Measurements from ENCODE around the gene NABP1. TPM values are rescaled to one million over a fixed set of nuclear protein-coding genes. Genes with fewer than 3 reads are reported as not detected.

Gene NABP1
- total RNA-seq, 1 experiment from 2014 or later: 96.3 TPM

DNA sequence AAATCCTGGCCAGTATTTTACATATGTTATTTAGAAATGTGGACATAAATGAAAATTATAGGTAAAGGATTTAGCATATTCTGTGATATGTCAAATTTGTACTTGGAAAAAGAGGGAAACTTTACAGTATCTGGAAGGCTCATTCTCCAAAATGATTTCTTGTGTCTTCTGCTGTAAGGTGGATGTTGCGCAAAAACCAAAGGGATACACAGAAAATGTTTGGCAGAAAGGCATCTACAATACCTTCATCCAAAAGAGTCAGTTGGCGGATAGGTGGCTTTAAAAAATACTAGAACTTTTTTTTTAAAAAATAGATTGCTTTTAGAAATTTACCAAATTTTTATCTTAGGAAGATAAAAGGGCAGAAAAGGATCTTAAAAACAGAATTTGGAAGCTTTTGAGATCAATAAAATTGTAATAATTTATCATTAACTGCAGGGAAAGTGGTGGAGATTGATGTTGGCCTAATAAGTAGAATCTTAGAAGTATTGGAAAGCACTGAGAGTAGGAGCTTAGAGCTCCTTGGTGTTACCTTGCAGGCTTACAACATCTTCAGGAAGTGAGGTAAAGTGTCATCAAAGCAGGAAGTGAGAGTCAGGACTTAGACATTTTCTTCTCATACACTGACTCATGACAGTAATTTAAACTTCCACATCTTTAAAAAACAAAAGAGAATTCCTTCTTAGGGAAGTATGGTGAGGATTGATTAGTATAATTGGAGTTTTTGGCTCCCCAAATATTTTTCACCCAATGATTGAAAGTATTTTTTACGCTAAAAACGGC is 2.1 kb downstream of the NABP1 start:
- intact Hi-C loops (cut with micrococcal nuclease): loop anchor here (1.0 kb wide), 1 partner anchor 9 kb away; no protein-coding TSS in a partner anchor
- peaks cover 37% of the 10 kb centered on the region for H3K36me3 Mint-ChIP-seq (ENCODE audit: insufficient read depth, unreplicated experiment)
- TF ChIP-seq, protein P1, sequence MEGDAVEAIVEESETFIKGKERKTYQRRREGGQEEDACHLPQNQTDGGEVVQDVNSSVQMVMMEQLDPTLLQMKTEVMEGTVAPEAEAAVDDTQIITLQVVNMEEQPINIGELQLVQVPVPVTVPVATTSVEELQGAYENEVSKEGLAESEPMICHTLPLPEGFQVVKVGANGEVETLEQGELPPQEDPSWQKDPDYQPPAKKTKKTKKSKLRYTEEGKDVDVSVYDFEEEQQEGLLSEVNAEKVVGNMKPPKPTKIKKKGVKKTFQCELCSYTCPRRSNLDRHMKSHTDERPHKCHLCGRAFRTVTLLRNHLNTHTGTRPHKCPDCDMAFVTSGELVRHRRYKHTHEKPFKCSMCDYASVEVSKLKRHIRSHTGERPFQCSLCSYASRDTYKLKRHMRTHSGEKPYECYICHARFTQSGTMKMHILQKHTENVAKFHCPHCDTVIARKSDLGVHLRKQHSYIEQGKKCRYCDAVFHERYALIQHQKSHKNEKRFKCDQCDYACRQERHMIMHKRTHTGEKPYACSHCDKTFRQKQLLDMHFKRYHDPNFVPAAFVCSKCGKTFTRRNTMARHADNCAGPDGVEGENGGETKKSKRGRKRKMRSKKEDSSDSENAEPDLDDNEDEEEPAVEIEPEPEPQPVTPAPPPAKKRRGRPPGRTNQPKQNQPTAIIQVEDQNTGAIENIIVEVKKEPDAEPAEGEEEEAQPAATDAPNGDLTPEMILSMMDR (IDR thresholded peaks at IDR 0.05; ENCODE audit: unreplicated experiment): no peak
- CTCF ChIA-PET: interaction anchor here (0.6 to 3.2 kb wide), 5 partner anchors 10 to 141 kb away, joined by 3 to 14 read pairs (median 4); no protein-coding TSS in a partner anchor
- H3K4me1 Mint-ChIP-seq (ENCODE audit: insufficient read depth, unreplicated experiment): peaks cover 22% of the 10 kb centered on the region
- no peaks in the 10 kb centered on the region for H3K9me3 Mint-ChIP-seq (ENCODE audit: unreplicated experiment)
- peak overlapping the region; percentile 84 for H3K4me3 Mint-ChIP-seq (ENCODE audit: unreplicated experiment)
- peak; percentile 87 for DNase-seq (ENCODE audit: unreplicated experiment)
- H3K27ac Mint-ChIP-seq (ENCODE audit: low read depth, unreplicated experiment): peak overlapping the region; percentile 92
- TSS peak; percentile 75 for BruUV-seq (replicated peaks)
- no peaks in the 10 kb centered on the region for H3K27me3 Mint-ChIP-seq (ENCODE audit: insufficient read depth, unreplicated experiment)
- POLR2A ChIA-PET: interaction anchor here (0.5 to 6.5 kb wide), 28 partner anchors 9 to 215 kb away, joined by 3 to 55 read pairs (median 6); partner anchors contain the start of gene CAVIN2

DNA sequence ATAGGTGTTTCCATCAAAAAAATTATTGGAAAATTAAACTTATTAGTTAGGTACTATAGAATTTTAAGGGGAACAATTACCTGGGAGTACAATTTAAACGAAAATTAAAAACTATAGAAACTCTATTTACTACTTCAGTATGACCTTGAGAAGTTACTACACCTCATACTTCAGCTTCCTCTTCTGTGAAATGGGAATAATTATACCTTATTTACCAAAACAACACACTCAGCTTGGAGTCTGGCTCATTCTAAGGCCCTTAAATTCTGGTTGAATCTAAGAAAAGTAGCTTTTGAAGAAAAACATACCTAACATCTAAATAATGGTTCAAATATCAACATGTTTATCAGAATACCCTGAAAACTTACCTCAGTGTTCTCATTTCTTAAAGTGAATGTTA is 2.7 kb downstream of the NABP1 start:
- H3K27ac Mint-ChIP-seq (ENCODE audit: low read depth, unreplicated experiment): peak overlapping the region; percentile 92
- TF ChIP-seq, protein P1 (IDR thresholded peaks at IDR 0.05; ENCODE audit: unreplicated experiment): no peak
- DNase-seq (ENCODE audit: unreplicated experiment): no peak
- peak overlapping the region; percentile 84 for H3K4me3 Mint-ChIP-seq (ENCODE audit: unreplicated experiment)
- H3K9me3 Mint-ChIP-seq (ENCODE audit: unreplicated experiment): no peaks in the 10 kb centered on the region
- intact Hi-C loops (cut with micrococcal nuclease): loop anchor here (1.0 kb wide), 1 partner anchor 9 kb away; no protein-coding TSS in a partner anchor
- POLR2A ChIA-PET: interaction anchor here (0.9 to 6.5 kb wide), 21 partner anchors 8 to 214 kb away, joined by 3 to 55 read pairs (median 7); partner anchors contain the start of gene CAVIN2
- peaks cover 19% of the 10 kb centered on the region for H3K4me1 Mint-ChIP-seq (ENCODE audit: insufficient read depth, unreplicated experiment)
- no TSS peak for BruUV-seq (replicated peaks)
- H3K27me3 Mint-ChIP-seq (ENCODE audit: insufficient read depth, unreplicated experiment): no peaks in the 10 kb centered on the region
- CTCF ChIA-PET: interaction anchor here (1.0 to 3.2 kb wide), 3 partner anchors 9 to 114 kb away, joined by 4 to 14 read pairs (median 9); no protein-coding TSS in a partner anchor
- peaks cover 44% of the 10 kb centered on the region for H3K36me3 Mint-ChIP-seq (ENCODE audit: insufficient read depth, unreplicated experiment)

DNA sequence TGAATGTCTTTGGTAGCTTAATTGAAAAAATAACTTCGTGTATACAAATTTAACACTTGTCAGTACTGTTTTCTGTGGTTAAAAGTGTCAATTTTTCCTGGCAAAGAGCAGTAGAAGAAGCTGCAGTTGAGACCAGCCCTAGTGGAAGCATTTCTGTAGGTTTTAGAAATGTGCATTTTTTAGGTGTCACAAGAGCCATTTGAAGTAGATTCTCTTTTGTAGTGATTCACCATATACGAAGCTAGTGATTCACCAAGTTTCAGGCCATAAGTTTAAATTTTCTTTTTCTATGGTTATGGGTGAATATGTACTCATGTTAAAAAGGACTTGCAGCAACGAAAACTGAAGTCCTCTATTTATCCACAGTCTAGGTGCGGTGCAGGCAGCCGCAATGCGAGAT is 4.2 kb downstream of the NABP1 start:
- H3K27ac Mint-ChIP-seq (ENCODE audit: low read depth, unreplicated experiment): peak overlapping the region; percentile 54

More for the DNA sequence above, 4.2 kb downstream of the NABP1 start:
- intact Hi-C loops (cut with micrococcal nuclease): no loop called here
- CTCF ChIA-PET: interaction anchor here (0.6 to 3.2 kb wide), 4 partner anchors 35 to 115 kb away, joined by 3 to 14 read pairs (median 6); no protein-coding TSS in a partner anchor
- TF ChIP-seq, protein P1 (IDR thresholded peaks at IDR 0.05; ENCODE audit: unreplicated experiment): no peak
- no peak for DNase-seq (ENCODE audit: unreplicated experiment)
- POLR2A ChIA-PET: interaction anchor here (0.6 to 6.5 kb wide), 10 partner anchors 14 to 437 kb away, joined by 3 to 48 read pairs (median 6); partner anchors contain the start of genes CAVIN2 and MYO1B
- peaks cover 59% of the 10 kb centered on the region for H3K36me3 Mint-ChIP-seq (ENCODE audit: insufficient read depth, unreplicated experiment)
- H3K4me3 Mint-ChIP-seq (ENCODE audit: unreplicated experiment): peak overlapping the region; percentile 84
- no peaks in the 10 kb centered on the region for H3K27me3 Mint-ChIP-seq (ENCODE audit: insufficient read depth, unreplicated experiment)
- peaks cover 10% of the 10 kb centered on the region for H3K4me1 Mint-ChIP-seq (ENCODE audit: insufficient read depth, unreplicated experiment)
- no peaks in the 10 kb centered on the region for H3K9me3 Mint-ChIP-seq (ENCODE audit: unreplicated experiment)
- no TSS peak for BruUV-seq (replicated peaks)
